CD4-positive, alpha-beta T cell treated with Interleukin-1 beta for 1 hour (primary cell): ENCODE results near the gene AP3S1.

ENCODE experiments used
- DNase-seq, 2 donors: peaks; one replicate each; pipeline ENCODE4 v3.0.0-alpha.2; 2020 to 2022

AP3S1 gene

DNA sequence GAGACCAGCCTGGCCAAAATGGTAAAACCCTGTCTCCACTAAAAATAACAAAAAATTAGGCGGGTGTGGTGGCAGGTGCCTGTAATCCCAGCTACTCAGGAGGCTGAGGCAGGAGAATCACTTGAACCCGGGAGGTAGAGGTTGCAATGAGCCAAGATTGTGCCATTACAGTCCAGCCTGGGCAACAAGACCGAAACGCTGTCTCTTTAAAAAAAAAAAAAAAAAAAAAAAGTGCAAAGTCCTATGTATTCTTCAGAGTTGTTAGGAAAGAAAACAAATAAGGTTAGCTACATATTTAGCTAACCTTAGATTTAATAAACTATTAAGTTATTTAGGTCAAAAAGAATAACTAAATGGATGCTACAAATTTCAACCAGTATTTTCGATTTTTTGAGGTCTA lies 11.8 kb upstream of the AP3S1 start:
- no peak for DNase-seq

DNA sequence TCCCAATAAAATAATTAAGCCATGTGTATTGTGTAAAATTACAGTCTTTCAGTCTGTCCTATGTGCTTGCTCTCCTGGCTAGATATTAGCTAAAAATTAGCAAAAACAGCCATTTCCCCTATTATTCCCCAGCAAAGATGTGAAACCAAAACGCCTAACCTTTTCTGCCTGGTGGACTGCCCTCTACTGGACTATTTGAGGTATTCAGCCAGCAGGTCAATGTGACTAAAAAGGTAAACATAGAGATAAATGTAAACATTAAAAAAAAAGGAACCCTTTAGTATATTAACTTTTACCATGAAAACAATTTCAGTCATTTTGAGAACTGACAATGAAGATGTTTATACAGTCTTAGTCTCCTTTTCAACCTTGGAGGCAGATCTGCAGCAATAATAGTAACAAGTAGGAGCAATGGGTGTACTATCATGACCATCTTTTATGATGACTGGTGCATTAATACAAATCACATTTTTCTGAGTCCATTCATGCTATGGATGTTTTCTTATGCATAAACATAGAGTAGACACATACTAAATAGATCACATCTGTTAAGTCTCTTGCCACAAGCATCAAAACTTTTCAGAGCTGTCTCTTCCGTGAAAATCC lies 10.5 kb upstream of the AP3S1 start:
- DNase-seq, result peak; percentile 31 to 60

DNA sequence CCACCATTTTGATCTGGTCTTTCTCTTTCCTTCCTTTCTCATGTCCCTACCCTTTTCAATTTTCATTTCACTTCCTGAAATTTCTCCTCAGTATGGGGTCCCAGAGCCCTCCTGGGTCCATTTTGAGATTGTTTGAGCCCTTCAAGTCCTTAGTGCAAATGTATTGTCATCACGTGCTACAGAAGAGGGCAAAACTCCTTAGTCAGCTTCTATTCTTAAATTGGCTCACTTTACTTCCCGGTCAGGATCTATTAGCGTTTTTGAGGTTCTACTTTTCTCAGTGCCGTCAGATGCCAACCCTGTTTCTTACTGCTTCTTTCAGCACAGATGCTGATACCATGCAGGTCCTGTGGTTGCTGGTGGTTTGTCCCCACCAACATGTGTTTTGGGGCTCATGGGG lies 6.3 kb upstream of the AP3S1 start:
- no peak for DNase-seq

DNA sequence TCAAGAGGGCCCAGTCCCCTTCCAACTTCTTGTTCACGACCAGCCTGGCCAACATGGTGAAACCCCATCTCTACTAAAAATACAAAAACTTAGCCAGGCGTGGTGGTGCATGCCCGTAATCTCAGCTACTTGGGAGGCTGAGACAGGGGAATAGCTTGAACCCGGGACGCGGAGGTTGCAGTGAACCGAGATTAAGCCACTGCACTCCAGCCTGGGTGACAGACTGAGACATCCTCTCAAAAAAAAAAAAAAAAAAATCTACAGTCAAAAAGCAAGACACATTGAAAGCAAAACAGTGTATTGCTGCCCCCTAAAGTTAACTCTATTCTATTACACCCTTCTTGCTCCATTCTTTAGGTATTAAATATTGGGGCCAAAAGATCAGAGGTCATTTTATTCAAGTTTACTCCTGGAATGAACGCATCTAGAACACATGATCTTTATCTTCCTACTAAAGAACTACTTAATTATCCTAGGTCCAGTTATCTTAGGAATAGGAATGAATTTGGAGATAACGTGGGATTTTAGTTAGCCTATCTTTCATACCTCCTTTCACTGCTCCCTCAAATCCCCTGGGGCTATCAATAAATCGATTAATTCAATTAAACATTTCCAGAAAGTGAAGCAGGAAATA lies 2.7 kb upstream of the AP3S1 start:
- peak; percentile 43 to 76 for DNase-seq

DNA sequence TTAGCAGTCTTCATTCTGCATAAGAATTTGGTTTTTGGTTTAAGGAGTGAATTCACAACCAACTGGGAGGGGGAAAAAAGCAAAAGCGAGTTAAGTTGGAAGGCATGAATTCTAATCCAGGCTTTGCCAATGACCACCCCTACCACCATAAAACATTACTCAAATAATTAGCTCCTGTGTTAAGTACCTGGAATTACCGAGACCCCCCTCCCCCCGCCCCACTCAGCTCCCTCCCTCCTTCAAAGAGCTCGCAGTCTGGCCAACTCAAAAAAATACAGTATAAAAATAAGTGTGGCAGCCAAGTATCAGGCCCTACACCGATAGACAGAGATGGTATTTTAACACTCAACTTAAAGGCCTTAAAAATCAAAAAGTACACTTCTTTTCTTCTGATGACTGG lies 862 bp upstream of the AP3S1 start:
- DNase-seq, result no peak

DNA sequence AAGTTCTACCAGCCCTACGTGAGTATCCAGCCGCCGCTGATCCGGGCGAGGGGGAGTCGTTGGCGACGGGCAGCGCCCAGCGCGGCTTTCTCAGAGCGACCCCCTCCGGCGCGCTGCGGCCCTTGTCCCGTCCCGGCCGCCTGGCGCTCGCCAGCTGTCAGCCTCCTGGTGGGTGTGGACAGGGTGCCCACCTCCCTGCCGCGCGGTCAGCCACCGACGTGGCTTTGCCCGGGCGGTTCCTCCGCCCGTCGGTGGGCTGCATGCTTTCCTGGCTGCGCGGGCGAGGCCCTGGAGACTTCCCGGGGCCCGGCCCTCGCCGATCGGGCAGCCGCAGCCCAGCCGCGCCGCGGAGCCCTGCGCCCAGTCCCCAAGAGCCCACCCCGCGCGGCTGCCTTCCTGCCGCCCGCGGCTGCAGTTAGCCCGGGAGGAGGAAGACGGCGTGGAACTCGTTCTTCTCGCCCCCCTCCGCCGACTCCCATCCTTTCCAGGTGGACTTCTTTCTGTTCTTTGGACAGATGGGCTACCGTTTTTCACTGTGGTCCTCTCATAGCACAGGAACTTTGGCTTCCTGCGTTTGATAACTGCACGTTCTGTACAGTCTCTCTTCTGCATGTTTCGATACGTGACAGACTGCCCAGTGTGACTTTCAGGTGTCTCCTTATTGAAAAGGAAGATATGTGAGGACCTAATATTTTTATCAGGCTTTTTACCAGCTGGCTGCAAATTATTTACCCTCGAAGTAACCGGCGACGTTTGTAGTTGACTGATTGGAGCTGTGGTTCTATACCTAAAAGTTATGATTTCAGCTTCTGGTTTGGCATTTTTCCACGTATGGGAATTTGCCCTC lies 577 bp downstream of the AP3S1 start:
- peak in 1 of 2 donors; percentile 24 for DNase-seq

DNA sequence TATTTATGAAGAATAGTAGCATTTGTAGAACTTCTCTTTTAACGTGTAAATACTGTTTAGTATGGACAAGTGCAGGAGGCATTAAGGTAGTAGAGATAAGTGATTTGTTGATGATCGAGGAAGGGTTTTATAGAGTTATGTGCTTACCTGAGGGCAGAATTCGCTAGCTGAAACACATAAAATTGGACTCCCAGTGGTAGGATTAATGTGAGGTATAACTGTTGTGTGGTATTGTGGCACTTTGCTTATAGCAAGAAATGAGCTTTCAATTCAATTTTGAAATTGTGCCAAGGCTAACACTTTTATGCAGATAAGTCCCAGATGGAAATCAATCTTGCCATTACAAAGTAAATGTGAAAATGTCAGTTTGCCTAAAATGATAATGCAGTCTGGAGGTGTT lies 1.2 kb downstream of the AP3S1 start:
- no peak for DNase-seq

DNA sequence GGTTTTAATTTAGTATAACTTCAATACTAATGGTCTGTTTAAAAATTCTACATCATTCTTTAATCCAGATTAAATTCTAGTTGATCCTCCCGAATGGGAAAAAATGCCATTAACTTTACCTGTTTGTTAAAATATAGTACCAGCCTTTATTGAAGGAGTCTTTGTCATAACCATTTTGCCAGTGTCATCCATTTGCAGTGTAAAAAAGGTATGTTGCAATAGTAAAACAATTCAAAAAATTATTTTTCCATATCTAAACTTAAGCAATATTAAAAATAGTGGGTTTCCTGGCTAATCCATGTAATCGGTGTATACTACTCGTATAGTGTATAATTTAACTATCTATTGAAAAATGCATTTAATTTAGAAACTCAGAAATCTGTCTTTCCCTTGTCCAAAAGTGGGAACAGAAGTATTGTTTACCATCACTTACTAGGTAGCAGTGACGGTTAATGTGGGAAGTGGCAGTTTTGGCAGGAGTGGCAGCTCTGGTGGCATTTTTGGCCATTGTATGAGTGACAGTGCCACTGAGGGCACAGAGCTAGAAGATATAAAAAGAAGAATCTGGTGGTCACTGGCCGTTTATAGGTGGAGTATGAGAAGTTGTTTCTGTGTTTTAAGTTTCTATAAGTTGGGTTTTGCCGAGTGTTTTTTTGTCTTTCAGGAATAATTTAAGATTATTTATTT lies 1.9 kb downstream of the AP3S1 start:
- no peak for DNase-seq

DNA sequence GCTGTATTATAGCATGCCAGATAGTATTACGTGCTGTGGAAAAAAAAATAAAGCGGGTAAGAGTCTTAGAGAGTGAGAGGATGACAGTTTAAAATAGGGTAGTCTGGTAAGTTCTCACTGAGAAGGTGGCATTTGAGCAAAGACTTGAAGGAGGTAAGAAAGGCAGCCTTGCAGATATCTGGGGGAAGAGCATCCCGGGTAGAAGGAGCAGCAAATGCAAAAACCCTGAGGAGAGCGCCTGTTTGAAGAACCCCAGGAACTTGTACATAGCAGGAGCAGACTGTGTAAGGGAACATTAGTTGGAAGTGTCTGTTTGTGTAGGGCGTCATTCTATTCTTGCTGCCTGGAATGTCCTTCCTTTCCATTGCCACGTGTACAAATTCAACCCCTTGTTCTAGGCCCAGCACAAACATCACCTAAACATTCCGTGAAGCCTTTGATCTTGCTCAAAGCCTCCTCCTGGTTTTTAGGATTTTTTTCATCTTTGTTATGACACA lies 2.6 kb downstream of the AP3S1 start:
- DNase-seq, result no peak

DNA sequence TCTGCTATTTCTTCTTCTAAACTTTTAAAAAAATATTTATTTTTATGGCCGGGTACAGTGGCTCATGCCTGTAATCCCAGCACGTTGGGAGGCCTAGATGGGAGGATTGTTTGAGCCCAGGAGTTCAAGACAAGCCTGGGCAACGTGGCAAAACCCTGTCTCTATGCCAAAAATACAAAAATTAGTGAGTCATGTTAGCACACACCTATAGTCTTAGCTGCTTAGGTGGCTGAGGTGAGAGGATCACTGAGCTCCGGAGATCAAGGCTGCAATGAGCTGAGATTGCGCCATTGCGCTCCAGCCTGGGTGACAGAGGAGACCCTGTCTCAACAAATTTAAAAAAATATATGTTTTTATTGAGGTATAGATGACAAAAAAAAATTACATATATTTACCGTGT lies 5.6 kb downstream of the AP3S1 start:
- no peak for DNase-seq

DNA sequence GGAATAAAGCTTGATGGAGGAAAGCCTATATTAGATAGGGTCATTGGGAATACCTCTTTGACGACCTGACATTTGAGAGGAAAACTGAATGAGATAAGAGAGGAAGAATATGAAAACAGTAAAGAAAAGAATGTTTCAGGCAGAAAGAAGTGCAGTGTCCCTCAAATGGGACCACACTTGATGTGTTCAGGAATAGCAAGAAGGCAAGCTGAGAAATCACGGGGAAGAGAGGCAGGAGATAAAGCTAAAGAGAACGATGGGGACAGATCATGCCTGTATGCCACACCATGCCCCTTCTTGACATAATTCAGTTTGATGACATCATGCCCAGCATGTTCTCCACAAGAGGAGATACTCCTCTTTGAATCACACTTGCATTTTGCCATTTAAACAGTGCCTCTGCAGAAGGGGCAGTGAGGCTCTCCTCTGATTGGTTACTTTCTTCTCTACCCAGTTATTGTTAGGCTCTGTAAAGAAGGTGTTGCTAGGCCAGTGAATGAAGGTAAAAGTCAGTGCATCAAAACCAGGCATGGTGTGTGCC lies 7.6 kb downstream of the AP3S1 start:
- no peak for DNase-seq

DNA sequence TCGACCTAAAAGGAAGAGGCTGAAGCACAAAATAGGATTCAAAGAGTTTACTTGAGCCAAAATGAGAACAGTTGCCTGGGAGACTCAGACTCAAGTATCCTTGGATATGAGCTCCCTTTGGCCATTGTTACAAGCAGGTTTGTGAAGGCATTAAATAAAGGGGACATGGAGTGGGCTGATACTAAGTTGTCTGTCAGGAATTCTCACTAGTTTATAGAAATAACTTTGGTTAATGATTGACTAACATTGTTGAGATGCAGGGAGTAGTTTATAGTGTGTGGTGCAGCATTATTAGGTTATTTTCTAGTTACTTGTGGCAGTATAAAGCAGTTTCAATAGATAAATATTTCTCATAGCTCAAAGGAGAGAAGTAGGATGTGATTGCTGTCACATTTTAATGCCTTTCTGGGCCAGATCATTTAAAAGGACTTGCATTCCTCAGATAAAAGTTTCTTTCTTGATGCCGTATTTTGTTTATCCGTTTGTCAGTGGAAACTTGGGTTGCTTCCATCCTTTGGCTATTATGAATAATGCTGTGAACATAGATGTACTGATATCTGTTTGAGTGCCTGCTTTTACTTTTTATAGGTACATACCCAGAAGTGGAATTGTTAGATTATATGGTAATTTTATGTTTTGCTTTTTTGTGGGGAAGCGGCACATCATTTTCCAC lies 9.1 kb downstream of the AP3S1 start:
- no peak for DNase-seq

DNA sequence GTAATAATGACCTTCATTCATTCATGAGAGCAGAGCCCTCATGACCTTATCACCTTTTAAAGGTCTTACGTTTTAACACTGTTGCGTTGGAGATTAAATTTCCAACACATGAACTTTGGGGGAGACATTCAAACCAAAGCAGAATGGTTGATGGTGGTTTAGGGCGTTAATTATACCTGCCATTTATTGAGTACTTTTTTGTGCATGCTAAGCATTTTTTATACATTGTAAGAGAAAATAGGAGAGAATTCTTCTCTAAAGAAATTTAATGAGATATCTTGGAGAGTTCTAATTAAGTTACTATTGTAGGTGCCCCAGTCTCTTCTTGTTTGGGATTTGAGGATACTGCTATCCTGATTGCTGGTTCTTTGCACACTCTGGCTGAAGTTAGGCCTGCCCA lies 12.4 kb downstream of the AP3S1 start:
- DNase-seq, result no peak

DNA sequence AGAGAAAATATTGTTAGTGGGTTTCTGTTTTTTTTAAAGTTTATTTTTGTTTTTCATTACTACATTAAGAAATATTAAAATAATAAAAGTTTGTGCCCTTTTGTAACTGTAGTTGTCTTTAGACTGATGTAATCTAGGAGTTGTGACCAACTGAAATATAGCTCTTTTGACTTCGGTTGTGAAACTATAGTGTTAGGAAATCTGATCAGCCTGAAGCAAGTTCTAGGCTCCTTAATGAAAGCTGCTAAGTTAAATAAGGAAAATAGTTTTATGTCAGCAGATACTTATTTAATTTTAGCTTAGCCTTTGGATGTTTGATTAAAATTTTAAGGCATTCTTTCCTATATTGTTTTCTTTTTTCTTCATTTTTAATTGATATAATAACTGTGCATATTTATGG lies 14.2 kb downstream of the AP3S1 start:
- DNase-seq, result no peak

DNA sequence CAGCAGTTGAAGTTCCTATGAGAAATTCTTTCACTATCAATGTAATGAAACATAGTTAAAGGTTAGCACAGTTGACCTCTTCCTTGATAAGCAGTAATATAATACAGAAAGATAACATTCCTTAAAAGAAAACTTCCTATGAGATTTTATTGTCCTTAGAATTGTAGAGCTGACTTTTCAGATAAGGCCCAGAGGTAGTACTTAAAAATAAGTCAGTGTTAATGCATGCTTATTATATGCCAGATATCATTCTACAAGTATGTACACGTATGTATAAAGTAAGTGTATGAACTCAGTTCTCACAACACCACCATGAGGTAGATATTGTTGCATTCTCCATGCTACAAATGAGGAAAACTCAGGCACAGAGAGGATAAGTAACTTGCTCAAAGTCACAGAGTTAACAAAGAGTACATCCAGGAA lies 15.3 kb downstream of the AP3S1 start:
- DNase-seq, result no peak

DNA sequence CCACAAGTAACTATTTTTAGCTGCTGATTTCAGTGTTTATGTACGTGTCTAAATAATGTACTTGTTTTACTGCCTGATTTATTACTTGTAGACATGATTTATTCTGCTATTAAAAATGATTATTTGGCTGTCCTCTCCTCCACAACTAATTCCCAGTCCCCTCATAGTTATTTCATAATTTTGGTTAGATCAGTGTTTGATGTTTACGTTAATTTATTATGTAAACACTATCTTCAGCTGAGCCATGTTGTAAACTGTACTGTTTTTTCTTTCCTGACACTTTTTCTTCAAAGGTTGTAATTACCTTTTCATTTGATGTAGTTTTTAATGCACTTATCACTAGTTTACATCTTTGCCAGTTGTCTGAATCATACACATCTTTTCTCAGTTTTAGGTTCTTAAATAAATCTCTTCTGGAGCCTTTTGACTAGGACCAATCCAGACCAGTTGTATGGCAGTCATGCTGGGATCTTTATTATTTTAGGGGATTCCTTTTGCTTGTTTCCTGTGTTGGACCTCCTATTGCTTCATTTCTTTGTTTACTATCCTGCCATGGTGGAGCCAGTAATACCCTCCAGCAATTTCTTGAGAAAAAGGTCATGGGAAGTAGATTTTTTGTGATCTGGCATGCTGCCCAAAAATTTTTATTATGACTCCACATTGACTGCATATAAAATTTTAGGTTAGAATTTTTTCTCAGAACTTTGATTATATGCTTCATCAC lies 16.1 kb downstream of the AP3S1 start:
- DNase-seq, result no peak

DNA sequence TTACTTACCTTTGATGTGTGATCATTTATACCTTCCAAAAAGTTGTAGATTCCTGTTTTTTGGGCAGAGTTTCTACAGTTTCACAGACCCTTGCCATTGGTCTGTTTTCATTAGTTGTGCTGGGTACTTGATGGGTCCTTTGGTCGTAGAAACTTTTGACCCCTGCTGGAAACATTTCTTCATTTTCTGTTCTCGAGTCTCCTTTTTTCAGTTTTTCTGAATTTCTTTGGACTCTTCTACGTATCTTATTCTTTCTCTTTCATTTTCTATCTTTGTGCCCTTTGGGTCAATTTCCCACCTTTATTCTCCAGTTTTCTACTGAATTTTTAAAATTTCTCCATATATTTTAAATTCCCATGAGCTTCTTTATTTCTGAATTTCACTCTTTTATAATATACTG lies 16.7 kb downstream of the AP3S1 start:
- no peak for DNase-seq

DNA sequence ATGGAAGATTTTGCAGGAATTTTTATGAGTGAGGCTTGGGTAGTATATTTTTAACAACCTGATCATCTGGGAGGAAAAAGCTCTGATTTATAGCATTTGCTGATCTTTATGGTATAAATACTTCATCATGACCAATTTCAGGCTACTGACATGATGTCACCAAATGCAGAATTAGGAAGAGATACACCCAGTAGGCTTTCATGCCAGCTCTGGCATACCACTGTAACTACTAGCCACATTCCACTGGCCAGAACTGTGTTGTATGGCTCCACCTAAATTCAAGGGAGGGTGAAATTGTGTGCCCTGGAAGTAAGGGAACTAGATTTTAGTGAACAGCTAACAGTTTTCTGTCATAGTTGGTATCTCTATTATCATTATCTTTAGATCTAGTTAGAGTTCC lies 17.6 kb downstream of the AP3S1 start:
- DNase-seq, result no peak

DNA sequence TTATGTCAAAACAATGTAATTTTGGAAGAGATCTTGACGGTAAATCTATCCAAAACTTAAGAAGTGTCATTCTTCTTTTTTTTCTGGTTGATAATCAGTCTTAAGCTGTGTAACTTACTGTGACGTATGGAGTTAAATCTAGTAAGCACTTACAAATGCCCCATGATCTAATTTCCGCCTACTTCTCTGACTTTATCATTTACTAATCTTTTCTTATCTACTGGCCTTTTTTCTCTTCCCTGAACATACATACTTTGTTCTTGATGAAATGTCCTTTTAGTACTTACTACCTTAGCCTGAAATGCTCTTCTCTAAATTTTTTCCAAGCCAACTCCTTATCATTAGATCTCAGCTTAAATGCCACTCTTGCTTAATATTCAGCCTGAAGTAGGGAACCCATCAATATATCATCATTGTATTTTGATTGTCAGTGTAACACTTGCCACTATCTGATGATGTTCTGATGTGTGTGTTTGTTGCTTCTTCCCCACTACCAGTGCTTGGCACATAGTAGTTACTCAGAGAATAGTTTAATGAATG lies 27.6 kb downstream of the AP3S1 start:
- no peak for DNase-seq

DNA sequence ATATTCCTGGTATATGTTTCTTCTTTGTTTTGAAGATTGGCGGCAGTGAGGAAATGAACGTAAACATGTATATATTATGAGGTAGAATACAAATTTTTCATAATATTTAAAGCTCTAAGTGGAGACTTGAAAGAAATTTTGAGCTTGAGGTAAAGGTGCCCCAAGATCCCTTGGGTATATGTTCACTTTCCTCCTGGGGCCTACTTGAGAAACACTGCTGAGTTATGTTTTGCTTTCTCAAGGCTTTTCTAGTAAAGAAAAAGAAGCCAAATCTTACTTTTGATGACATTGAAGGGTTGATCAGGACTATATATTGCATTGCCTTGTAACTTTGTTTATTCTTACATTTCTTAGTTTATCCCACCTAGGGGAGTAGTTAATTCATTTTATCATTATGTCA lies 30.7 kb downstream of the AP3S1 start:
- no peak for DNase-seq

DNA sequence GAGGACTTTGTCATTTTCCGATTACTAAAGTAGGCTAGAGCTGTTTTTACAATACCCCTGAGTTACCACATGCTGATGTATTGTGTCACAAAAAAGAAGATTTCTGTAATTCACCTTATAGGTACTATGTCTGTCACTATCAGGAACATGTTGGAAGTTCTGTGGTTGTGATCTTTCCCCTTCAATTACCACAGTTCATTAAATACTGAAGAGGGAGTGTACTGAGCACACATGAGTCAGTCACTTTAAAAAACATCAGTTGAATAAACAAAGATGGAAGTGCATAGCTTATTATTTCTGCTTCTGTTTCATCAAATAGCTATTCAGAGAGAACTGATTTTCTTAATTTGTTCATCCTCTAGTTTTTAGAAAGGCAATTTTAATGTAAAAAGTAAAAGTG lies 31.7 kb downstream of the AP3S1 start:
- DNase-seq, result no peak

DNA sequence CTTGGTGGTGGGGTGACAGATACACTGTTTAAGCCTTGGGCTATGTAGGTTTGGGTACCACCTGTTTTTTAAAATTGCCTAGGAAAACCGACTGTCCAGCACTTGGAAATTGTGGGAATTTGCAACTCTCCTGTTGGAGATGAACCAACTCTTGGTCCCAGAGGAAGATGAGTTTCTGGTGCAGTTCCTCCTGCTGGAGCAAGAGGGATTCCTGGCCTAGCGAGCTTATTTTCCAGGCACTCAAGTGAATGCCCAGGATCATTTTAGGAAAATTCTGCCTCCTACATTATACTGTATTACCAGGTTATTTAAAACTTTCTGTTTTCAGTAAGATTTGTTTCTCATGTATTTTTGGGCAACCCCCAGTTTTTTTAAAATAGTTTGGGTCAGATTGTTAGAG lies 33.7 kb downstream of the AP3S1 start:
- no peak for DNase-seq
